LoVo (cell line): ENCODE results near the gene GABBR1.
A peak's percentile ranks its signal among the peaks of the same experiment; 100 is the strongest.

ENCODE experiments used
- DNase-seq: peaks from one replicate; pipeline ENCODE4 v3.0.0-alpha.2; 2016; ENCODE audit warnings: low spot score

Gene GABBR1

GRCh38 chr6:29527564-29527963 is 105.4 kb downstream of the GABBR1 start:
- DNase-seq: no peak

GRCh38 chr6:29527126-29527525 is 105.9 kb downstream of the GABBR1 start:
- DNase-seq: no peak

GRCh38 chr6:29525311-29525639 is 107.7 kb downstream of the GABBR1 start:
- DNase-seq: no peak

- no peak for DNase-seq
These were observed 108.3 kb downstream of the GABBR1 start for GRCh38 chr6:29524444-29525310.

GRCh38 chr6:29524044-29524443 is 108.9 kb downstream of the GABBR1 start:
- no peak for DNase-seq

GRCh38 chr6:29522227-29522626 is 110.8 kb downstream of the GABBR1 start:
- DNase-seq: no peak

- DNase-seq: no peak
These were observed 111.8 kb downstream of the GABBR1 start for GRCh38 chr6:29521006-29521680.

GRCh38 chr6:29520232-29520631 is 112.8 kb downstream of the GABBR1 start:
- DNase-seq: no peak

GRCh38 chr6:29519291-29520010 is 113.5 kb downstream of the GABBR1 start:
- DNase-seq: no peak

- DNase-seq: no peak
These were observed 115.1 kb downstream of the GABBR1 start for GRCh38 chr6:29517728-29518440.

- DNase-seq: no peak
These were observed 115.7 kb downstream of the GABBR1 start for GRCh38 chr6:29517245-29517644.

GRCh38 chr6:29516108-29516507 is 116.9 kb downstream of the GABBR1 start:
- DNase-seq: peak; percentile 29

- DNase-seq: no peak
These were observed 122.2 kb downstream of the GABBR1 start for GRCh38 chr6:29510746-29511300.

- no peak for DNase-seq
These were observed 122.8 kb downstream of the GABBR1 start for GRCh38 chr6:29510202-29510601.
